HG03159 (cell line): ENCODE data around the gene SERGEF.
A peak's percentile ranks its signal among the peaks of the same experiment; 100 is the strongest.
"Not testable (repeated sequence)": the region's sequence is repeated elsewhere in the genome, so short reads cannot be mapped to it uniquely, and the experiment has no call there.

Experiments used
- ATAC-seq: cut with Tn5 transposase; IDR thresholded peaks from one replicate; pipeline ENCODE4 v1.9.1; 2021; ENCODE audit warnings: mild to moderate bottlenecking, moderate library complexity; ENCODE audit not compliant: unreplicated experiment

Gene SERGEF

DNA sequence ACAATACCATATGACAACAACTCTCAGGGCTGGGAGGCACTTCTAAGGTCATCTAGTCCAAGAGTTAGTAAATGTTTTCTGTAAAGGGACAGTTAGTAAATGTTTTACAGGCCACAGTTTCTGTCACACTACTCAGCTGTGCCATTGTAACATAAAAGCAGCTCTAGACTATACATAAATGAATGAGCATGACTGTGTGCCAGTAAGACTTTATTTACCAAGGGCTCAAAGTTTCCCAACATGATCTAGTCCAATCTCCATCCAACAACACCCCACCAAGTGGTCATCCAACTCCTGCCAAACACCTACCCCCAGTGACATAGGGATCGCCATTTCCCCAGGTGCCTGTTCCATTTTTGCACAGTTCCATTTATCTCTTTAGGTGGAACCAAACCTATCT lies 12.1 kb downstream of the SERGEF start:
- ATAC-seq: no peak

DNA sequence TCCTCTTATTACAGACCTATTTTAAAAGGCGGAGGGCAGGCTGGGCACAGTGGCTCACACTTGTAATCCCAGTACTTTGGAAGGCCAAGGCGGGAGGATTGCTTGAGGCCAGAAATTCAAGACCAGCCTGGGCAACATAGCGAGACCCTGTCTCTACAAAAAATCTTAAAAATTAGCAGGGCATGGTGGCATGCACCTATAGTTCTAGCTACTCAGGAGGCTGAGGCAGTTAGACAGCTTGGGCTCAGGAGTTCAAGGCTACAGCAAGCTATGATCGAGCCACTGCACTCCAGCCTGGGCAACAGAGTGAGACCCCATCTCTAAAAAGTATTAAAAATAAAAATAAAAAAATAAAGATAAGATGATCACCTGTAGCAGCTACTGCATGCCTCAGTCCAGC lies 12.7 kb downstream of the SERGEF start:
- ATAC-seq: not testable (repeated sequence)

DNA sequence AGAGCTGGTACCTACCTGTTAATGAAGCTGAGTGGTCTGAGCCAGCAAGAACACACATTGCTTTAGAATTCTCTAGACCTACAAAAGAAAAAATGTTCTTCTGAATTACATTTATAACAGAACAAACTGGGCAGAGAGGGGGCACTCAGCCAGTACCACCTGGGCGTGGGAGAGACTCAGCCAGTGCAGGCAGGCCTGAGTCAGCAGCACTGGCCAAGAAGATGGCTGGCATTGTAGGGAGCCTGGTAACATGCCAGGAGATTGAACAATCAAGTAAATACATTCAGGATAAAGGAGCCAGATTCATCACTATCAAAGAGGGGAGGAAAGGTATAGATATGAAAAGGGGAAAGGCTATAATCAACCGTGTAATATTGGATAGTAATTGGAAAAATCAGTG lies 19.9 kb downstream of the SERGEF start:
- no peak for ATAC-seq

GRCh38 chr11:17991783-17992433 lies 20.9 kb downstream of the SERGEF start:
- peak; percentile 84 for ATAC-seq

GRCh38 chr11:17989306-17989705 lies 23.5 kb downstream of the SERGEF start:
- no peak for ATAC-seq

- no peak for ATAC-seq
These were observed 24.4 kb downstream of the SERGEF start for GRCh38 chr11:17988465-17988864.

DNA sequence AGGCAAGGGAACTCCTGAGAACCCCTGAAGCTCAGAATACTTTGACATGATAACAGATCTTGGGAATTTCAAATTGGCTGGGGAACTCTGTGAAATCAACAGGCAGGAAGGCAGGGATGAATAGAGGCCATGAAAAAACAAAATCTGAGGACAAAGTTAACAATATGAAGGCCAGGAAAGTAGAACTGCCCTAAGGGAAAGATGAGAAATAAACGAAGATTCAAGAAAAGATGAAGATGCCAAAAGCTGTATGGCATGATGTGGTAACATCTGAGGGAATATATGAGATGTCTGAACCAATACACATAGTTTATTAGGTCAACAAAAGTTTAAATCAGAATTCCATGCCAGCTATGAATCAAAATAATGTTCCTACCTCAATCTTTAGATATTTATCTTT lies 25.0 kb downstream of the SERGEF start:
- ATAC-seq: no peak

DNA sequence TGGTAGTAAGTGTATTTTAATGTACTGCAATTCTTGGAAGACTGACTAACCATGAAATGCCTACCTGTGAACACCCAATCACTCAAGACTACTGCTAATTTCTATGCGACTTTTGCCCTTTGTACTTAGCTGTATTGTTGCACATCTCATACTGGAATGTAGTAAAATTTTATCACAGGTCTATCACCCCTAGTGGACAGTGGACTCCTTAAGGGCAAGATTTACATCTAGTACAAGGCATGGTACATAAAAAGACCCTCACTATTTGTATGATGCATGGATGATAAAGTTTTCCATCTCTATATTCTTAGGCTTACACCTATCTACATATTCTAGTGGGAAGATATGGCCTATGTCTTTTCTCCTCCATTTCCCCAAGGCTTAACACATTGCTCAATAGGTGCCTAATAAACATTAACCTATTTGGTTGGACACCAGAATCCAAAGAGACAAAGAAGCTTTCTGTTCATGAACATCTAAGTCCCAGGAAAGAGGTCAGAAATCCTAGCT lies 26.1 kb downstream of the SERGEF start:
- no peak for ATAC-seq

DNA sequence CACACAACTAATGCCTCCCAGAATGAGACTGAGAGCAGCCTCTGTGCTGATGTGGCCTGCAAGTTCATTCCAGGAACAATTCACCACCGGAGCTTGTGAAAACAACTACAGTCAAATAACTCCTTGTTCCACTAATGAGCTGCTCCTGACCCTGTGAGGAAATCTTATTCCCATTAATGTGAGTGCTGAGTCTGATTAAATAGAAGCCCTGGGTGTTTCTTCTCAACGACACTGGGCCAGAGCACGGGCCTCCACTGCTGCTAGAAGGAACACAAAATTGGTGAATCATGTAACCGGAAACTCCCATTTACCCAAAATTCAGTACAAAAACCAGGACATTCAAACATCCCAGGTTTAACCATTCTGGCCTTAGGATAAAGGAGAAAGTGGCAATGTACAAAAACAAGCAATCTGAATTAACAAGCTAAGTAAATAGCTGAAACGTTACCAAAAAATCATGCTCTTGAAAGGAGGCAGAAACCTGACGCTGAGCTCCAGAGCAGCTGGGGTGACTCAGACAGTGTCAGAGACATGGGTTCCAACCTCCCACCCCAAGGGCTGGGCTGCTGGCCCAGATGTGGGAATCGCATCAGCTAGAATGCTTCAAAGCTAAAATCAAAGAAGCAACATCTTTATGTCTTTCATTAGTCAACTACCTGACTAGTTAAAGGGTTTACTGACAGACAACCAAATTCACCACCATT lies 26.7 kb downstream of the SERGEF start:
- no peak for ATAC-seq

DNA sequence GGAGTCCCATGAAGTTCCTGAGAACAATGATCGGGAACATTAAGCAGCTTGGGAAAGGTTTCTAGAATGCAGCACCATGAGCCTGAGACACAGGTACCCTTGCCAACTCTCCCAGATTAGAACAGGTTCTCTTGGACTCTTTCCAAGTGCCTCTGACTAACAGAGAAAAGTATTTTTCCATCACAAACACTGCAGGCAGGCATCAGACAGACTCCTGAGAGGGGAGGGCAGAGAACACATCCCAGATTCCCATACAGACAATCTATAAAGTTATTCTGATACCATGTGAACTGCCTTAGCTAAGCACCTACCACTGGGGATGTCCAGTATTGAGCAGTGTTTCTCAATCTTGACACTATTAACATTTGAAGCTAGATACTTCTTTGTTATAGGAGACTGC lies 27.3 kb downstream of the SERGEF start:
- ATAC-seq: no peak

DNA sequence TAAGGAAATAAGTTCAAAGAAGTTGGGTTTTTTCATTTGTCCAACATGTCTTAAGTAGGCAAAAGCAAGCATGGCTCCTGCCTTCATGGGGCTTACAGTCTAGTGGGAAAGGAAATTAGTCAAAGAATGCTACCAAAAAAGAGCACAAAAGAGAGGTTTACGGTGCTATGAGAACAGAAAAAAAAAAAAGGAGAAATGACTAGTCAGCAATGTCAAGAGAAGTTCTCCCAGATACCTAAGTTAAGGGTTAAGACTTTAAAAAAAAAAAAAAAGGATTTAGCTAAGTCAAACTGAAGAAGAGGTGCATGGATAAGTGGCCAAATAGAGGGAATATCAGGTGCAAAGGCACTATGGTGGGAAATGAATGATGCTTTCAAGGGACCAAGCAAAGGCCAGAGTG lies 29.3 kb downstream of the SERGEF start:
- ATAC-seq: no peak

DNA sequence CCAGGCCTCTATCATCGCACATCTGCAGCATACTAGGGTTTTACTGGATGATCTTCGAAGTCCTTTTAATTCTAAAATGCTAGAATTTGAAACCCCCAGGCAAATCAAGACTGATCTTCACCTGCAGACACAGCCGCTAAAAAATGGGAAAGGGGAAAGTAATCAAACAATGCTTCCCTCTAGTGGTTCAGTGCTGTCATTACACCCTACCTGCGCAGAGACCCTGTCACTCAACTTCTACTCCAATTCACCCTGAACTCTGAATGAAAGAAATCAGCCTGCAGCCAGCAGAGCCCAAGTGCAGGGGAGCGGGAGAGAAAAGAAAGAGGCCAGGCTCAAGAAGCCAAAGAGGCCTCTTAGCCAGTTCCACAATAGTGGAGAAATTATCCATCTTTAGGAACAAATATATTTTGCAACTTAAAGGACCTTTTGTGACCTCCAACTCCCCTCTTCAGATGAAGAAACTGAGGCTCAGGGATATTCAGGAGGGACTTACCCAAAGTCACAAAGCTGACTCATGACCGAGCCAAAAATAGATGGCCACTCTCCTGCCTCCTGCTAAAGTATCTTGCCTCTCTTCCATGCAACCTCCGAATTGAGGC lies 33.0 kb downstream of the SERGEF start:
- ATAC-seq: no peak

DNA sequence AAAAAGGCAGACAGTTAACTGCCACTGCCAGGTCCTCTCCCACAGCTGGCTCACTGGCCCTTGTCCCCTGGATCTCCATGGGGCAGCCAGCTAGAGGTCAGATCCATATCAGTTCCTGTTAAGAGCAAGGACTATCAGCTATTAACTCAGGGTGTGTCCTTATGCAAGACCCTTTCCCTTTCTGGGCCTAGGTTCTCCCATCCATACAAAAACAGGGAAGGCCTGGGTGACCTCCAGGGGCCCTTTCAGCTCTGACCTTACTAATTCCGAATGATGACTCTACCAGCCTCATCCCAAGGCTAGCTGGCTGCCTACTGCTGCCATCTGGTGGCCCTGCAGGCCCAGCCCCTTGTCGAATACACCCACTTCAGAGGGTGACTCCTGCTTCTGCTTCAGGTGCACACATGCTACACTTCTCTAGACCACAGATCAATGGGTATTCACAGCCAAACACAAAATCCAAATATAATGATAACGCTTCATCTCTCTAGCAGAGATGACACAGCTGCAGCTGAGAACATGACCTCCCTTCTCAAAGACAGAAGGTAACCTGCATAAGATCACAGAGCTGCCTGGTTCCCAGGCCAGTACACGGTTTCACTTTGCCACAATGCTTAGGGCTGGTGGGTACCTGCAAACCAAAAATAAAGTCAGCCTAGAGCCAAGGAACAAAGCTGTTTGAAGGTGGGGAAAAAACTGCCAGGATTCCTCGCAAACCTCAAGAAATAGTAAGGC lies 34.1 kb downstream of the SERGEF start:
- ATAC-seq: no peak

GRCh38 chr11:17976651-17977050 lies 36.2 kb downstream of the SERGEF start:
- ATAC-seq: no peak

DNA sequence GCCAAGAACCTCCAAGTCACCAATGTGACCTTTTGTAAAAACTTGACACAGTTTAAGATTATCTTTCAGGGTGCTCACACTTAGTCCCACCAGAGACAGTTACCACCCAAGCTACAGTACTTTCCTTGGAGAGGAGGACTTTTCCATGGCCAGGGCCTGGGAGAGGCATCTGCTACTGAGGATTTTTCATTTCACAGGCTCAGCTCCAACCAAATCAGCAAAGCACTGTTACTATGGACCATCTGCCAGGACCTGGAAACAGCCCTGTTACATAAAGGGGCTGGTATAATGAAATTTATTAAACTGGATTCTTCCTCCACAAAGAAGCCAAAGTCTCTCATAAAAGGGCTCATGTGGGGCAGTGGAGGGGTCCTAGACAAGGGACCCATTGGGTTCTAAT lies 38.6 kb downstream of the SERGEF start:
- ATAC-seq: no peak

GRCh38 chr11:17972987-17973386 lies 39.9 kb downstream of the SERGEF start:
- no peak for ATAC-seq

GRCh38 chr11:17968206-17968605 lies 44.6 kb downstream of the SERGEF start:
- no peak for ATAC-seq

- no peak for ATAC-seq
These were observed 45.2 kb downstream of the SERGEF start for GRCh38 chr11:17967661-17968060.

DNA sequence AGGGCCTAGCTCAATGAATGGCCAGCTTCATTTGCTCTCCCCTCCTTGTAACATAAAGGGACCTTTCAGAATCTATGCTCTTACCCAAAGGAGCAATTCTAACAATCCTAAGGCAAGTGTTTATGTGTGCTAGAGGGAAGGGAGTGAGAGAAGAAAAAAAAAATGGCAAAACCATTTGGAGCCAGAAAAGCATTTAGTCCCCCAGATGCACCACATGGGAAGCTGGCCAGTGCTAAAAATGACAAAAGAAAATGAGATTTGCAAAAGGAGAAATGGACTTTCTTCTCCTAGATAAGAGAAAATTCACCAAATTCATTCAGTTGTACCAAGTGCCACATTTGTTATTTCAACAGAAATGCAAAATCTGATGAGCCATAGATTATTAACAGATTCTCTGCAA lies 52.8 kb downstream of the SERGEF start:
- no peak for ATAC-seq

- ATAC-seq: no peak
These were observed 54.4 kb downstream of the SERGEF start for GRCh38 chr11:17958446-17958845.
